GM12878 (cell line): ENCODE results near the gene ARR3. TPM values are rescaled to one million over a fixed set of nuclear protein-coding genes. Genes with fewer than 3 reads are reported as not detected.
"Not testable (repeated sequence)": the region's sequence is repeated elsewhere in the genome, so short reads cannot be mapped to it uniquely, and the experiment has no call there.

ENCODE experiments used
- ATAC-seq: fragments of 200-7000 bp; cut with Tn5 transposase; 3 replicates; pipeline ENCODE4 v1.9.1; 2020; ENCODE audit warnings: mild to moderate bottlenecking, moderate library complexity
- BruUV-seq: library from RNA; stranded (reverse); fragments of 400-500 nt; replicated peaks from 2 replicates; lab custom pipeline; 2021; lab: Mats Ljungman, UMichigan
- CTCF ChIA-PET: fragments of 300-600 bp; sonication (Branson Sonifier 250); formaldehyde crosslinking; extraction: SDS; loops from one replicate; lab custom pipeline; 2021; ENCODE audit warnings: inconsistent platforms; lab: Yijun Ruan, JAX
- POLR2A ChIA-PET: fragments of 350-600 bp; formaldehyde crosslinking; extraction: SDS; loops from one replicate; lab custom pipeline; 2021; ENCODE audit warnings: inconsistent platforms; lab: Charles Lee
- RAD21 ChIA-PET: fragments of 300-600 bp; sonication (Branson Sonifier 250); formaldehyde crosslinking; loops from one replicate; lab custom pipeline; 2023; ENCODE audit warnings: antibody characterized with exemption; ENCODE audit not compliant: unreplicated experiment; lab: Charles Lee
- SMC1A ChIA-PET: fragments of 300-600 bp; sonication (Branson Sonifier 250); formaldehyde crosslinking; loops from one replicate; lab custom pipeline; 2023; ENCODE audit not compliant: unreplicated experiment, uncharacterized antibody; lab: Charles Lee
- DNase-seq: peaks from one replicate; pipeline ENCODE4 v3.0.0-alpha.2; 2011; ENCODE audit warnings: low read depth, low spot score
- FAIRE-seq: peaks from 3 replicates; lab custom pipeline; 2011; peaks lifted over from hg19 to GRCh38; lab: Jason Lieb, UNC
- H2AFZ ChIP-seq: 2 replicates; pipeline ENCODE4 v1.6.0; 2011; ENCODE audit warnings: low read depth, low read length, control low read depth; ENCODE audit not compliant: control insufficient read depth
- H3K27ac ChIP-seq: 2 replicates; pipeline ENCODE4 v1.5.1; 2011; ENCODE audit warnings: control low read depth; ENCODE audit not compliant: control insufficient read depth, insufficient read depth
- H3K27me3 ChIP-seq, 2 experiments: replicated peaks in 1 of 2; 2 replicates each; pipeline versions ENCODE4 v1.6.0 to v1.6.1; 2011; ENCODE audit warnings: low read length in 1 of 2; ENCODE audit not compliant: control insufficient read depth in 2 of 2, insufficient read depth in 2 of 2
- H3K36me3 ChIP-seq, 2 experiments: 2 replicates each; pipeline ENCODE4 v1.5.1; 2011; ENCODE audit warnings: low read length in 1 of 2; ENCODE audit not compliant: control insufficient read depth in 2 of 2, insufficient read depth in 2 of 2
- H3K4me1 ChIP-seq: 2 replicates; pipeline ENCODE4 v1.6.1; 2011; ENCODE audit warnings: mild to moderate bottlenecking, low read length, moderate library complexity, mixed read lengths; ENCODE audit not compliant: control insufficient read depth, insufficient read depth
- H3K4me2 ChIP-seq: 2 replicates; pipeline ENCODE4 v1.6.0; 2011; ENCODE audit warnings: control low read depth; ENCODE audit not compliant: control insufficient read depth, insufficient read depth
- H3K4me3 ChIP-seq: fragments of 200-600 bp; sonication (generic); 2 replicates; pipeline ENCODE4 v1.5.1; 2016
- H3K79me2 ChIP-seq: 2 replicates; pipeline ENCODE4 v1.6.0; 2011; ENCODE audit warnings: low read length; ENCODE audit not compliant: control insufficient read depth, insufficient read depth
- H3K9ac ChIP-seq: 2 replicates; pipeline ENCODE4 v1.8.0; 2011; ENCODE audit warnings: low read length, control low read depth, mixed read lengths; ENCODE audit not compliant: control insufficient read depth, insufficient read depth
- H3K9me3 ChIP-seq: replicated peaks from 3 replicates; pipeline ENCODE4 v1.5.1; 2011; ENCODE audit warnings: mild to moderate bottlenecking, low read length; ENCODE audit not compliant: control insufficient read depth, insufficient read depth
- H4K20me1 ChIP-seq: 2 replicates; pipeline ENCODE4 v1.6.0; 2011; ENCODE audit not compliant: control insufficient read depth, insufficient read depth
- ATF7 ChIP-seq: fragments of 450-650 bp; IDR thresholded peaks from 2 replicates; pipeline ENCODE4 v1.6.1; 2016; ENCODE audit warnings: low read depth, mild to moderate bottlenecking
- BMI1 ChIP-seq: fragments of 450-650 bp; IDR thresholded peaks from 2 replicates; pipeline ENCODE4 v1.6.1; 2016; ENCODE audit warnings: mild to moderate bottlenecking, moderate library complexity, borderline replicate concordance
- FOS ChIP-seq: IDR thresholded peaks from 3 replicates; pipeline ENCODE4 v1.6.1; 2011; ENCODE audit warnings: borderline replicate concordance; ENCODE audit not compliant: insufficient read length; ENCODE audit errors: extremely low read depth
- JUND ChIP-seq: IDR thresholded peaks from 2 replicates; pipeline ENCODE4 v1.6.1; 2012; ENCODE audit warnings: low read depth, mild to moderate bottlenecking, low read length, improper control_type of control experiment, moderate library complexity
- MTA2 ChIP-seq: fragments of 450-650 bp; IDR thresholded peaks from 2 replicates; pipeline ENCODE4 v1.6.1; 2016; ENCODE audit warnings: low read depth, mild to moderate bottlenecking, moderate library complexity
- NFXL1 ChIP-seq: fragments of 450-650 bp; IDR thresholded peaks from 2 replicates; pipeline ENCODE4 v1.6.1; 2017; ENCODE audit warnings: antibody characterized with exemption, mild to moderate bottlenecking, borderline replicate concordance
- SRF ChIP-seq, 2 experiments: IDR thresholded peaks; 2 replicates each; pipeline ENCODE4 v1.6.1; 2011; ENCODE audit warnings: low read depth in 2 of 2, low read length in 2 of 2, mild to moderate bottlenecking in 1 of 2, moderate library complexity in 1 of 2
- STAT1 ChIP-seq: fragments of 450-650 bp; conservative IDR thresholded peaks from 2 replicates; pipeline ENCODE4 v1.6.1; 2014; ENCODE audit warnings: antibody characterized with exemption, mild to moderate bottlenecking
- WGBS: methylation state at CpG from one replicate; pipeline ENCODE4 v1.1.6; 2016; ENCODE audit warnings: low lambda C conversion rate; ENCODE audit not compliant: insufficient replicate concordance, insufficient coverage; ENCODE audit errors: missing lambda C conversion rate; 5-methylcytosine and 5-hydroxymethylcytosine counted together
- in situ Hi-C: fragments of 300-500 bp; cut with MboI; formaldehyde crosslinking; loops from 9 replicates; pipeline ENCODE4 v1.14.3; 2018; ENCODE audit warnings: mixed read lengths
- intact Hi-C: fragments of 100-400 bp; cut with micrococcal nuclease; formaldehyde crosslinking; loops from one replicate; pipeline ENCODE4 v1.14.2; 2022; ENCODE audit not compliant: unreplicated experiment
- polyA plus RNA-seq, 11 experiments: library from polyadenylated mRNA; depleted of rRNA in 4 of 11; unstranded in 6 of 11; stranded (reverse) in 5 of 11; fragments of >200 nt; fragmentation: Nextera tagmentation in 4 of 11; fragmentation: Illumina TruSeq in 1 of 11; extraction: Ambion mirVana in 4 of 11; extraction: Trizol in 1 of 11; gene quantifications; 1 replicate in 1 of 11; 2 replicates in 10 of 11; pipeline versions ENCODE4 v1.2.1 to v1.2.3, GENCODE V29; 2011 to 2016; ENCODE audit warnings: inconsistent platforms in 2 of 11, missing spikeins in 2 of 11, low read depth in 1 of 11
- total RNA-seq, 4 experiments: library from RNA; depleted of rRNA in 3 of 4; stranded (reverse); fragments of >200 nt in 3 of 4; fragmentation: Illumina TruSeq in 1 of 4; extraction: Trizol in 1 of 4; gene quantifications; 2 replicates each; pipeline versions ENCODE4 v1.2.1 to v1.2.3, GENCODE V29; 2013 to 2021
- TF ChIP-seq, protein P1 (sequence below): IDR thresholded peaks from 2 replicates; pipeline ENCODE4 v1.6.1; 2012; ENCODE audit warnings: mild to moderate bottlenecking, low read depth, low read length

ARR3 gene
- total and polyA plus RNA-seq, 10 of the 15 experiments (the other 5 are each of a cell fraction or from before 2014, with no cell fraction given), result not detected

GRCh38 chrX:70264784-70265183 is 3.4 kb upstream of the ARR3 start:
- Histone ChIP-seq H3K4me1 (no peaks in the 10 kb centered on the region), H3K36me3 (no peaks in the 10 kb centered on the region), H3K4me2 (no peak overlapping the region), H3K4me3 (no peak overlapping the region), H3K9ac (no peak overlapping the region), H3K9me3 (no peaks in the 10 kb centered on the region), H2AFZ (no peak overlapping the region), H3K27me3 (no peaks in the 10 kb centered on the region), H3K27ac (no peak overlapping the region), H3K79me2 (no peaks in the 10 kb centered on the region), H4K20me1 (no peaks in the 10 kb centered on the region)
- no peak for TF ChIP-seq SRF (IDR thresholded peaks at IDR 0.05; ENCODE audit: low read depth in 2 of 2, low read length in 2 of 2)
- TF ChIP-seq NFXL1, result no peak
- TF ChIP-seq MTA2, result no peak
- TF ChIP-seq STAT1, result no peak
- TF ChIP-seq FOS, result no peak
- no peak for TF ChIP-seq ATF7
- TF ChIP-seq, protein P1, sequence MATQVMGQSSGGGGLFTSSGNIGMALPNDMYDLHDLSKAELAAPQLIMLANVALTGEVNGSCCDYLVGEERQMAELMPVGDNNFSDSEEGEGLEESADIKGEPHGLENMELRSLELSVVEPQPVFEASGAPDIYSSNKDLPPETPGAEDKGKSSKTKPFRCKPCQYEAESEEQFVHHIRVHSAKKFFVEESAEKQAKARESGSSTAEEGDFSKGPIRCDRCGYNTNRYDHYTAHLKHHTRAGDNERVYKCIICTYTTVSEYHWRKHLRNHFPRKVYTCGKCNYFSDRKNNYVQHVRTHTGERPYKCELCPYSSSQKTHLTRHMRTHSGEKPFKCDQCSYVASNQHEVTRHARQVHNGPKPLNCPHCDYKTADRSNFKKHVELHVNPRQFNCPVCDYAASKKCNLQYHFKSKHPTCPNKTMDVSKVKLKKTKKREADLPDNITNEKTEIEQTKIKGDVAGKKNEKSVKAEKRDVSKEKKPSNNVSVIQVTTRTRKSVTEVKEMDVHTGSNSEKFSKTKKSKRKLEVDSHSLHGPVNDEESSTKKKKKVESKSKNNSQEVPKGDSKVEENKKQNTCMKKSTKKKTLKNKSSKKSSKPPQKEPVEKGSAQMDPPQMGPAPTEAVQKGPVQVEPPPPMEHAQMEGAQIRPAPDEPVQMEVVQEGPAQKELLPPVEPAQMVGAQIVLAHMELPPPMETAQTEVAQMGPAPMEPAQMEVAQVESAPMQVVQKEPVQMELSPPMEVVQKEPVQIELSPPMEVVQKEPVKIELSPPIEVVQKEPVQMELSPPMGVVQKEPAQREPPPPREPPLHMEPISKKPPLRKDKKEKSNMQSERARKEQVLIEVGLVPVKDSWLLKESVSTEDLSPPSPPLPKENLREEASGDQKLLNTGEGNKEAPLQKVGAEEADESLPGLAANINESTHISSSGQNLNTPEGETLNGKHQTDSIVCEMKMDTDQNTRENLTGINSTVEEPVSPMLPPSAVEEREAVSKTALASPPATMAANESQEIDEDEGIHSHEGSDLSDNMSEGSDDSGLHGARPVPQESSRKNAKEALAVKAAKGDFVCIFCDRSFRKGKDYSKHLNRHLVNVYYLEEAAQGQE, result peak; percentile 52; the same call in 1 of the 2 replicates
- TF ChIP-seq JUND, result no peak
- TF ChIP-seq BMI1, result no peak
- BruUV-seq, result no TSS peak
- ChIA-PET CTCF (no interaction called here), RAD21 (no interaction called here), POLR2A (no interaction called here), SMC1A (no interaction called here)
- FAIRE-seq (no peak), DNase-seq (no peak), ATAC-seq (no peak)
- intact Hi-C loops, result loop anchor here (5.0 kb wide), 1 partner anchor 232 kb away; no protein-coding TSS in a partner anchor
- WGBS, result 65% methylated on average over 3 of the region's 3 CpGs
- in situ Hi-C loops, result no loop called here

GRCh38 chrX:70274029-70274428 is 5.9 kb downstream of the ARR3 start:
- BruUV-seq, DNase-seq, H3K4me1 ChIP-seq, H3K27me3 ChIP-seq, H3K4me2 ChIP-seq, ATAC-seq, H3K9ac ChIP-seq, in situ Hi-C loops, FAIRE-seq, H3K36me3 ChIP-seq, H4K20me1 ChIP-seq, H3K9me3 ChIP-seq, H3K4me3 ChIP-seq, H3K27ac ChIP-seq, H3K79me2 ChIP-seq, intact Hi-C loops, H2AFZ ChIP-seq: not testable (repeated sequence)
- CTCF ChIA-PET, result interaction anchor here (0.7 to 0.8 kb wide), 2 partner anchors 11 to 96 kb away, joined by 3 read pairs; partner anchors contain the start of gene DGAT2L6
- RAD21 ChIA-PET, result interaction anchor here (1.3 kb wide), 1 partner anchor 140 kb away, joined by 3 read pairs; no protein-coding TSS in a partner anchor
- POLR2A ChIA-PET, result interaction anchor here (0.6 kb wide), 1 partner anchor 47 kb away, joined by 6 read pairs; no protein-coding TSS in a partner anchor
- SMC1A ChIA-PET, result interaction anchor here (2.1 kb wide), 1 partner anchor 16 kb away, joined by 4 read pairs; the partner anchor contains the start of genes KIF4A and PDZD11
- 77% methylated on average over 7 of the region's 7 CpGs for WGBS
